Hepatocyte (in vitro differentiated cells): ENCODE results near the gene ZNF354C. TPM values are rescaled to one million over a fixed set of nuclear protein-coding genes. Genes with fewer than 3 reads are reported as not detected.

Experiments
- DNase-seq: peaks from one replicate; pipeline ENCODE4 v3.0.0-alpha.2; 2016; ENCODE audit warnings: low spot score
- H2AFZ ChIP-seq: fragments of 200-600 bp; sonication (generic); 2 replicates; pipeline ENCODE4 v1.6.0; 2016; ENCODE audit warnings: antibody characterized with exemption, mild to moderate bottlenecking
- H3K27ac ChIP-seq: fragments of 200-600 bp; sonication (generic); 2 replicates; pipeline ENCODE4 v1.5.1; 2016; ENCODE audit warnings: mild to moderate bottlenecking
- H3K27me3 ChIP-seq: fragments of 200-600 bp; sonication (generic); 2 replicates; pipeline ENCODE4 v1.6.1; 2016
- H3K36me3 ChIP-seq: fragments of 200-600 bp; sonication (generic); replicated peaks from 2 replicates; pipeline ENCODE4 v1.5.1; 2016; ENCODE audit warnings: low read depth; ENCODE audit not compliant: insufficient read depth
- H3K4me1 ChIP-seq: fragments of 200-600 bp; sonication (generic); 2 replicates; pipeline ENCODE4 v1.5.1; 2016; ENCODE audit warnings: mild to moderate bottlenecking, moderate library complexity; ENCODE audit not compliant: insufficient read depth
- H3K4me2 ChIP-seq: fragments of 200-600 bp; sonication (generic); 2 replicates; pipeline ENCODE4 v1.6.0; 2016
- H3K4me3 ChIP-seq: fragments of 200-600 bp; sonication (generic); 2 replicates; pipeline ENCODE4 v1.5.1; 2016; ENCODE audit warnings: mild to moderate bottlenecking
- H3K79me2 ChIP-seq: fragments of 200-600 bp; sonication (generic); 2 replicates; pipeline ENCODE4 v1.6.0; 2017; ENCODE audit warnings: mild to moderate bottlenecking
- H3K9me2 ChIP-seq: fragments of 200-600 bp; sonication (generic); replicated peaks from 2 replicates; pipeline ENCODE4 v1.6.0; 2017; ENCODE audit warnings: mild to moderate bottlenecking; ENCODE audit not compliant: insufficient read depth
- H3K9me3 ChIP-seq: fragments of 200-600 bp; sonication (generic); 2 replicates; pipeline ENCODE4 v1.5.1; 2016; ENCODE audit warnings: low read depth, mild to moderate bottlenecking
- H4K20me1 ChIP-seq: fragments of 200-600 bp; sonication (generic); 2 replicates; pipeline ENCODE4 v1.6.0; 2016; ENCODE audit warnings: mild to moderate bottlenecking; ENCODE audit not compliant: insufficient read depth, poor library complexity, severe bottlenecking
- CTCF ChIP-seq: fragments of 200-600 bp; sonication (generic); IDR thresholded peaks from 2 replicates; pipeline ENCODE4 v1.5.1; 2016; ENCODE audit warnings: antibody characterized with exemption, mild to moderate bottlenecking; ENCODE audit not compliant: poor library complexity
- EZH2 ChIP-seq: fragments of 200-600 bp; sonication (generic); IDR thresholded peaks from 2 replicates; pipeline ENCODE4 v1.6.1; 2016; ENCODE audit warnings: antibody characterized with exemption, mild to moderate bottlenecking, borderline replicate concordance
- EZH2phosphoT487 ChIP-seq: fragments of 200-600 bp; sonication (generic); IDR thresholded peaks from one replicate; pipeline ENCODE4 v1.6.1; 2018; ENCODE audit warnings: antibody characterized with exemption, mild to moderate bottlenecking, low read depth, moderate library complexity; ENCODE audit not compliant: unreplicated experiment, severe bottlenecking
- WGBS: methylation state at CpG from one replicate; pipeline ENCODE4 v1.1.6; 2016; ENCODE audit warnings: low lambda C conversion rate; ENCODE audit errors: missing lambda C conversion rate; 5-methylcytosine and 5-hydroxymethylcytosine counted together
- polyA plus RNA-seq: library from polyadenylated mRNA; unstranded; fragments of >200 nt; fragmentation: Nextera tagmentation; extraction: Ambion mirVana; gene quantifications from 2 replicates; pipeline ENCODE4 v1.2.1, GENCODE V29; 2016
- total RNA-seq: library from RNA; depleted of rRNA; stranded (reverse); fragments of >200 nt; gene quantifications from 2 replicates; pipeline ENCODE4 v1.2.3, GENCODE V29; 2014

ZNF354C gene
- total and polyA plus RNA-seq, 2 experiments from 2014 or later, result 1.5 to 9.4 TPM

GRCh38 chr5:179112469-179113142 lies 52.4 kb downstream of the ZNF354C start:
- Histone ChIP-seq H3K9me3 (no peaks in the 10 kb centered on the region), H3K79me2 (no peaks in the 10 kb centered on the region), H3K27ac (no peak overlapping the region), H3K4me3 (no peak overlapping the region), H3K36me3 (no peaks in the 10 kb centered on the region), H3K4me2 (no peak overlapping the region), H3K4me1 (no peaks in the 10 kb centered on the region), H3K9me2 (no peaks in the 10 kb centered on the region), H4K20me1 (no peaks in the 10 kb centered on the region), H2AFZ (no peak overlapping the region), H3K27me3 (no peaks in the 10 kb centered on the region)
- WGBS, result 91% methylated on average over 12 of the region's 12 CpGs
- no peak for DNase-seq
- TF ChIP-seq CTCF (no peak), EZH2phosphoT487 (no peak), EZH2 (no peak)

- no peak overlapping the region for H3K4me3 ChIP-seq
- no peak for DNase-seq
- 89% methylated on average over 13 of the region's 13 CpGs for WGBS
- no peaks in the 10 kb centered on the region for H3K79me2 ChIP-seq
- no peak overlapping the region for H3K4me2 ChIP-seq
- no peaks in the 10 kb centered on the region for H3K4me1 ChIP-seq
- H4K20me1 ChIP-seq, result no peaks in the 10 kb centered on the region
- TF ChIP-seq CTCF (no peak), EZH2phosphoT487 (no peak), EZH2 (no peak)
- no peaks in the 10 kb centered on the region for H3K27me3 ChIP-seq
- no peaks in the 10 kb centered on the region for H3K36me3 ChIP-seq
- H2AFZ ChIP-seq, result no peak overlapping the region
- H3K9me2 ChIP-seq, result no peaks in the 10 kb centered on the region
- H3K27ac ChIP-seq, result no peak overlapping the region
- H3K9me3 ChIP-seq, result no peaks in the 10 kb centered on the region
Measured at GRCh38 chr5:179113143-179113530, 53.0 kb downstream of the ZNF354C start.

DNA sequence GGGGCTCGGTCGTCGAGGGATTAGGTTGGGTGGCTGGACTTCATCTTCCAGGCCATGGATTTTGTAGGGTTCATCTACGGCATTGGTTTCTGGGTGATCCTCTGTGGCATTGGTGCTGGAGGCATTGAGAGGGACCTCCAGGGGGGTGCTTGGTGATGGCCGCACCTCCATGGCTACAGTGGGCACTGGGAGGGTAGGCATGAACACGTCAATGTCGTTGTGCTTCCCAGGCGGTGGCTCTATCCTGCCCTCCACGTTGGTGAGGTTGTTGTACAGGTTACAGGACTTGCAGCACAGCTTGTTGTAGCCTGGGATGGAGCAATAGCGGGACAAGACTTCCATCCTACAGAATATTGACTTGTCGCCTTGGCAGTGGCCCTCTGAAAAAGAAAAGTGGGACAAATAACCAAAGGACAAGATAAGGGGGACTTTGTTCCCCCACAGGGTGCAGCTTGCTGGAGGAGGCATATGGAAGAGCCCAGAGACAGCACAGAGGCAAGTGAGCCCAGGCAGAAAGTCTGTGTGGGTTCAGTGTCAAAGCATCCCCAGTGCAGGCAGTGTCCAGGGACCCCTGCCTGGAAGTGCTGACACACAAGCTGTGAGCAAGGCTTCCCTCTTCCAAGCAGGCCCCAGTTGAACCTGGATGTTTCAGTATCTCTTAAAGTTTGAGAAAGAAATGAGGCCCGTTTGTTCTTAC lies 53.9 kb downstream of the ZNF354C start:
- WGBS, result 87% methylated on average over 12 of the region's 12 CpGs
- no peaks in the 10 kb centered on the region for H3K79me2 ChIP-seq
- no peak for TF ChIP-seq EZH2
- no peak for TF ChIP-seq EZH2phosphoT487
- TF ChIP-seq CTCF, result no peak
- H2AFZ ChIP-seq, result no peak overlapping the region
- H3K9me2 ChIP-seq, result no peaks in the 10 kb centered on the region
- H3K9me3 ChIP-seq, result no peaks in the 10 kb centered on the region
- H3K36me3 ChIP-seq, result no peaks in the 10 kb centered on the region
- no peaks in the 10 kb centered on the region for H3K4me1 ChIP-seq
- H3K27ac ChIP-seq, result no peak overlapping the region
- H3K27me3 ChIP-seq, result no peaks in the 10 kb centered on the region
- H3K4me2 ChIP-seq, result no peak overlapping the region
- DNase-seq, result no peak
- no peaks in the 10 kb centered on the region for H4K20me1 ChIP-seq
- no peak overlapping the region for H3K4me3 ChIP-seq
